Rectal smooth muscle tissue (tissue), 1 donor: Measurements from ENCODE around the gene TMOD2.
A peak's percentile ranks its signal among the peaks of the same experiment; 100 is the strongest.

Experiments used
- H3K27ac ChIP-seq: one replicate; pipeline ENCODE4 v1.7.0; 2013; ENCODE audit warnings: low read depth, low read length, inconsistent platforms
- H3K27me3 ChIP-seq: one replicate; pipeline ENCODE4 v1.7.0; 2013; ENCODE audit warnings: low read length; ENCODE audit not compliant: control insufficient read depth, insufficient read depth
- H3K36me3 ChIP-seq: one replicate; pipeline ENCODE4 v1.7.0; 2013; ENCODE audit warnings: low read length; ENCODE audit not compliant: control insufficient read depth, insufficient read depth
- H3K4me1 ChIP-seq: one replicate; pipeline ENCODE4 v1.7.0; 2013; ENCODE audit warnings: low read length; ENCODE audit not compliant: control insufficient read depth, insufficient read depth
- H3K4me3 ChIP-seq: one replicate; pipeline ENCODE4 v1.7.0; 2013; ENCODE audit warnings: low read length
- H3K9ac ChIP-seq: one replicate; pipeline ENCODE4 v1.7.0; 2013; ENCODE audit warnings: low read length

TMOD2 gene

GRCh38 chr15:51759557-51760070, 8.2 kb downstream of the TMOD2 start:
- no peaks in the 10 kb centered on the region for H3K36me3 ChIP-seq
- H3K4me3 ChIP-seq, result no peak overlapping the region
- H3K27me3 ChIP-seq, result no peaks in the 10 kb centered on the region
- H3K9ac ChIP-seq, result no peak overlapping the region
- H3K27ac ChIP-seq, result peak overlapping the region; percentile 4
- H3K4me1 ChIP-seq, result peaks cover 18% of the 10 kb centered on the region

DNA sequence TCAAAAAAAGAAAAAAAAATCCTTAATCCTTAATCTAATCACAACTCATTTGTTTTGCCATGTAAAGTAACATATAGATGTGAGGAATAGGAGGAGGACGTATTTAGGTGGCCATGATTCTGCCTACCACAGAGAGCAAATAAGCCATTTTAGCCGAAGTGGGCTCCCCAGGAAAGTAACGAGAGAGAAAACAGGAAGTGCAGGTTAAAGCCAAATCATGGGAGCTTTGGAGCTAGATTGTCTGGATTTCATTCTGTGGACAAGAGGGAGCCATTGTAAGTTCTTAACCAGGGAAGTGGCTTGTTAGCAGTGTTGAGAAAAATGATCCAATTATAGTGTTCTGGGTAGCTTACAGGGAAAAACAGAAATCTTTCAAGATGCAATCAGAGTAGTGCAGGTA, 9.4 kb downstream of the TMOD2 start:
- no peaks in the 10 kb centered on the region for H3K27me3 ChIP-seq
- H3K36me3 ChIP-seq, result no peaks in the 10 kb centered on the region
- no peak overlapping the region for H3K4me3 ChIP-seq
- H3K27ac ChIP-seq, result no peak overlapping the region
- peaks cover 18% of the 10 kb centered on the region for H3K4me1 ChIP-seq
- no peak overlapping the region for H3K9ac ChIP-seq

- no peaks in the 10 kb centered on the region for H3K27me3 ChIP-seq
- no peak overlapping the region for H3K4me3 ChIP-seq
- H3K4me1 ChIP-seq, result no peaks in the 10 kb centered on the region
- H3K27ac ChIP-seq, result no peak overlapping the region
- peaks cover 3% of the 10 kb centered on the region for H3K36me3 ChIP-seq
- no peak overlapping the region for H3K9ac ChIP-seq
Measured at GRCh38 chr15:51765751-51766150, 14.4 kb downstream of the TMOD2 start.

DNA sequence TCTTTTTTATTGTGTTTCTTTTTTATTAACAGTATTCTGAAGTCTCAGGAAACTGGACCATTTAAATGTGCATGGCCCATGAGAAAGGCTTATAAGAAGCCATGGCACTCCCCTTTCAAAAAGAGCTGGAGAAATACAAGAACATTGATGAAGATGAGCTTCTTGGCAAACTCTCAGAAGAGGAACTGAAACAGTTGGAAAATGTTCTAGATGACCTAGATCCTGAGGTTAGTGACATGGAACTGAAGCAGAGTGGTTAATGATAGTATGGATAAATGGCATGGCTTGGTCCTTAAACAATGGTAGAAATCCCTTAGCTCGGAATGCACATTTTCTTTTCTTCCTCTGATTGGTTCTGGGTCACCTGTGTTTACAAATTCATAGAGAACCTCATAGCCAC, 14.9 kb downstream of the TMOD2 start:
- no peaks in the 10 kb centered on the region for H3K27me3 ChIP-seq
- peaks cover 3% of the 10 kb centered on the region for H3K36me3 ChIP-seq
- H3K27ac ChIP-seq, result no peak overlapping the region
- no peak overlapping the region for H3K9ac ChIP-seq
- H3K4me1 ChIP-seq, result no peaks in the 10 kb centered on the region
- H3K4me3 ChIP-seq, result no peak overlapping the region

DNA sequence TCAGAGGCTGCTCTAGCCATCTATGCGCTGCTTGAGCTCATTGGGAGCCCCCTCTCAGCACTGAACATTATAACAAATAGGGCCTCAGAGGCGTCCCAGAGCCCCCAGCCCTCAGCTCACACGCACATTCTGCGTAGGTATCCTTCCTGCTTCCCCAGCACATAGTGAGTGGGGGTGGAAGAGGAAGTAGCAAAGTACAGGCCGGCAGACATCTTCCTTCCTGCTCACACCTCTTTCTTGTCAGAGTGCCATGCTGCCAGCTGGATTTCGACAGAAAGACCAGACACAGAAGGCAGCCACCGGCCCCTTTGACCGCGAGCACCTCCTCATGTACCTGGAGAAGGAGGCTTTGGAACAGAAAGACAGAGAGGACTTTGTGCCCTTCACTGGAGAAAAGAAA, 16.6 kb downstream of the TMOD2 start:
- no peak overlapping the region for H3K4me3 ChIP-seq
- H3K36me3 ChIP-seq, result peaks cover 4% of the 10 kb centered on the region
- H3K4me1 ChIP-seq, result no peaks in the 10 kb centered on the region
- H3K27ac ChIP-seq, result no peak overlapping the region
- no peaks in the 10 kb centered on the region for H3K27me3 ChIP-seq
- no peak overlapping the region for H3K9ac ChIP-seq

GRCh38 chr15:51770902-51771301, 19.5 kb downstream of the TMOD2 start:
- Histone ChIP-seq H3K4me3 (no peak overlapping the region), H3K27ac (no peak overlapping the region), H3K9ac (no peak overlapping the region), H3K36me3 (peaks cover 7% of the 10 kb centered on the region), H3K4me1 (no peaks in the 10 kb centered on the region), H3K27me3 (no peaks in the 10 kb centered on the region)

DNA sequence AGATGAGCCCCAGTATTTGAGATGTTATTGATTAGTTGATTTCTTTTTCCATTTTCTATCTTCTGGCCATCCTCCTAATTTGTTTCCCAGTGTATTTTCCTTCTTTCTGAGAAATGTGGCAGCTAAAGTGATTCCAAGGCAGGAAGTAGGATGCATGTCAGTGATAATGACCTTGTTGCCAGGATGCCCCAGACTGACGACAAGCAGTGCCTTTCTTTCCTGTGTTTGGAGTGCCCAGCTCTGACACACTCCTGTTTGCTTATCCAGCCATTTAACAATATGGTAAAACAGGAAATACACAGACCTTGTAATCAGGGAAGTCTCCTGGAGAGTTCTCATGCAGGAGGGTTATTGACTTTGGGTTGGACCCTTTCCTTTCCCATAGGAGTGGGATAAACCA, 20.4 kb downstream of the TMOD2 start:
- Histone ChIP-seq H3K4me3 (no peak overlapping the region), H3K27ac (no peak overlapping the region), H3K9ac (no peak overlapping the region), H3K27me3 (no peaks in the 10 kb centered on the region), H3K36me3 (peaks cover 7% of the 10 kb centered on the region), H3K4me1 (no peaks in the 10 kb centered on the region)

DNA sequence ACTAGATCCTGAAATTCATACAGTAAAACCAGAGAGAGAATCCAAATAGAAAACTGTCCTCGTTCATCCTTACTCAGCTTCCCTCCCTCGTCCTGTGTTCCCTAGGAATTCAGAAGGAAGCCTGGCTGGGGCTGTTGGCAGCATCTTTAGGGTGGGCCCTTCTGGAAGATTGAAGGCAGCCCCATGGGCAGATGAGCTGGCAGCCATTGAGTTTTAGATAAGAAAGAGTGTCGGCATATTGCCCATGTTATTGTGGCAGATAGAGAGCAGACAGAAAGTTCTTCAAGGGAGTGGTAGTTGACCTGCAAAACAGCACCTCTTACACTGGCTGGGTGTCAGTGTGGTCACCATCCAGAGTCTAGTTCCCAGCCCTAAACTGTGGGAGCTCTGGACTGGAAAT, 23.5 kb downstream of the TMOD2 start:
- Histone ChIP-seq H3K4me3 (no peak overlapping the region), H3K4me1 (no peaks in the 10 kb centered on the region), H3K36me3 (peaks cover 7% of the 10 kb centered on the region), H3K27ac (no peak overlapping the region), H3K27me3 (no peaks in the 10 kb centered on the region), H3K9ac (no peak overlapping the region)

GRCh38 chr15:51775967-51776816, 24.8 kb downstream of the TMOD2 start:
- no peaks in the 10 kb centered on the region for H3K4me1 ChIP-seq
- peaks cover 4% of the 10 kb centered on the region for H3K36me3 ChIP-seq
- H3K4me3 ChIP-seq, result no peak overlapping the region
- no peak overlapping the region for H3K9ac ChIP-seq
- no peak overlapping the region for H3K27ac ChIP-seq
- no peaks in the 10 kb centered on the region for H3K27me3 ChIP-seq

GRCh38 chr15:51776952-51777569, 25.7 kb downstream of the TMOD2 start:
- Histone ChIP-seq H3K4me3 (no peak overlapping the region), H3K4me1 (no peaks in the 10 kb centered on the region), H3K9ac (no peak overlapping the region), H3K27ac (no peak overlapping the region), H3K36me3 (peaks cover 9% of the 10 kb centered on the region), H3K27me3 (no peaks in the 10 kb centered on the region)

- Histone ChIP-seq H3K27me3 (no peaks in the 10 kb centered on the region), H3K4me1 (no peaks in the 10 kb centered on the region), H3K36me3 (peaks cover 4% of the 10 kb centered on the region), H3K9ac (no peak overlapping the region), H3K27ac (no peak overlapping the region), H3K4me3 (no peak overlapping the region)
Measured at GRCh38 chr15:51780636-51781035, 29.2 kb downstream of the TMOD2 start.

- no peaks in the 10 kb centered on the region for H3K27me3 ChIP-seq
- H3K36me3 ChIP-seq, result peaks cover 4% of the 10 kb centered on the region
- H3K9ac ChIP-seq, result no peak overlapping the region
- H3K27ac ChIP-seq, result no peak overlapping the region
- no peak overlapping the region for H3K4me3 ChIP-seq
- no peaks in the 10 kb centered on the region for H3K4me1 ChIP-seq
Measured at GRCh38 chr15:51781506-51781905, 30.1 kb downstream of the TMOD2 start.
